HL-60 (cell line): ENCODE data around the gene CDKN2D.

ENCODE experiments used
- CTCF ChIP-seq: IDR thresholded peaks from one replicate; pipeline ENCODE4 v1.5.1; 2011; ENCODE audit warnings: low read length, control low read depth, inconsistent platforms; ENCODE audit not compliant: insufficient read depth
- GABPA ChIP-seq: IDR thresholded peaks from 2 replicates; pipeline ENCODE4 v1.6.1; 2012; ENCODE audit warnings: low read depth
- POLR2AphosphoS5 ChIP-seq: IDR thresholded peaks from 2 replicates; pipeline ENCODE4 v1.6.1; 2012; ENCODE audit warnings: low read depth
- SPI1 ChIP-seq: IDR thresholded peaks from 2 replicates; pipeline ENCODE4 v1.6.1; 2012; ENCODE audit warnings: low read depth, mild to moderate bottlenecking, borderline replicate concordance

- no peak for TF ChIP-seq CTCF
- TF ChIP-seq GABPA, result no peak
- no peak for TF ChIP-seq SPI1
- no peak for TF ChIP-seq POLR2AphosphoS5
Observed at GRCh38 chr19:10566408-10566657, 2.4 kb downstream of the CDKN2D start.
